Measurements from ENCODE around the gene PPP1CA.

- TF ChIP-seq EP300 (IDR thresholded peaks at IDR 0.05) (no peak), CTCF (IDR thresholded peaks at IDR 0.05) (no peak), POLR2A (IDR thresholded peaks at IDR 0.05) (no peak), POLR2AphosphoS5 (IDR thresholded peaks at IDR 0.05) (no peak)
Measured at GRCh38 chr11:67413266-67413849, 11.7 kb upstream of the PPP1CA start.
